GM12892 (cell line): ENCODE measurements around the gene AHCTF1.

Source experiments
- POLR2A ChIP-seq: IDR thresholded peaks from 2 replicates; pipeline ENCODE4 v1.6.1; 2011; ENCODE audit warnings: low read depth, low read length, control low read depth
- POLR2AphosphoS5 ChIP-seq: IDR thresholded peaks from 2 replicates; pipeline ENCODE4 v1.6.1; 2011; ENCODE audit warnings: low read depth, low read length, control low read depth

DNA sequence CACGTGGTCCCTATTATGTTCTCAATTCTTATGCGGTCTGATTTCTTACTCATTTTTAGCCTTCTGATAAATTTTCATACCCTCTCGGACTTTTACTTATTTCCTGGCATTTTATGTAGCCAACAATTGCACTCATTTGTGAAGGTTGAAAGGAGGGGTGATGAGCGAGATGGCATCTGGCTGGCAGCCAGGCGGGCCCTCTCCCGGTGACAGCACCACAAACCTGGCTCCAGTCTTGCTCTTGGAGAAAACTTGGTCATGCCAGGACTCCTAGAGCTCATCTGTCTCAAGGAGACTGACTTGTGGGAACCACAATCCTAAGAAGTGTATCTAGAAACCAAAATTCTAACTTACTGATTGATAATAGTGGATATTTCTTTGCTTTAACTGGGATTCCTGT lies 14.6 kb upstream of the AHCTF1 start:
- TF ChIP-seq POLR2A (no peak), POLR2AphosphoS5 (no peak)
